Neural progenitor cell (in vitro differentiated cells): ENCODE measurements around the gene DNAJC1. TPM values are rescaled to one million over a fixed set of nuclear protein-coding genes. Genes with fewer than 3 reads are reported as not detected.

Experiments used
- DNase-seq: peaks from one replicate; pipeline ENCODE4 v3.0.0-alpha.2; 2016; ENCODE audit warnings: low spot score
- H2AFZ ChIP-seq: fragments of 200-600 bp; sonication (generic); replicated peaks from 2 replicates; pipeline ENCODE4 v1.6.1; 2016; ENCODE audit warnings: antibody characterized with exemption
- H3F3A ChIP-seq: fragments of 200-600 bp; sonication (generic); 2 replicates; pipeline ENCODE4 v1.6.1; 2016; ENCODE audit warnings: antibody characterized with exemption, low read depth
- H3K27ac ChIP-seq: fragments of 200-600 bp; sonication (generic); 2 replicates; pipeline ENCODE4 v1.5.1; 2016; ENCODE audit warnings: mild to moderate bottlenecking
- H3K27me3 ChIP-seq: fragments of 200-600 bp; sonication (generic); 2 replicates; pipeline ENCODE4 v1.6.1; 2016; ENCODE audit warnings: mild to moderate bottlenecking, moderate library complexity
- H3K36me3 ChIP-seq: fragments of 200-600 bp; sonication (generic); 2 replicates; pipeline ENCODE4 v1.5.1; 2016
- H3K4me1 ChIP-seq: fragments of 200-600 bp; sonication (generic); 2 replicates; pipeline ENCODE4 v1.6.1; 2016; ENCODE audit warnings: mixed run types
- H3K4me2 ChIP-seq: fragments of 200-600 bp; sonication (generic); 2 replicates; pipeline ENCODE4 v1.6.1; 2016
- H3K4me3 ChIP-seq: fragments of 200-600 bp; sonication (generic); 2 replicates; pipeline ENCODE4 v1.5.1; 2016
- H3K79me2 ChIP-seq: fragments of 200-600 bp; sonication (generic); 2 replicates; pipeline ENCODE4 v1.6.1; 2016; ENCODE audit warnings: low read depth
- H3K9ac ChIP-seq: fragments of 200-600 bp; sonication (generic); 2 replicates; pipeline ENCODE4 v1.6.1; 2016
- H3K9me3 ChIP-seq: fragments of 200-600 bp; sonication (generic); 2 replicates; pipeline ENCODE4 v1.5.1; 2016; ENCODE audit warnings: low read depth
- H4K20me1 ChIP-seq: fragments of 200-600 bp; sonication (generic); 2 replicates; pipeline ENCODE4 v1.6.1; 2016; ENCODE audit warnings: low read depth
- H3K27ac Mint-ChIP-seq: 3 replicates; pipeline ENCODE4 v1.8.0; 2021; ENCODE audit warnings: mixed read lengths
- H3K27me3 Mint-ChIP-seq: 2 replicates; pipeline ENCODE4 v1.8.0; 2022; ENCODE audit warnings: low read depth, mild to moderate bottlenecking, inconsistent platforms, moderate library complexity, mixed read lengths; ENCODE audit not compliant: insufficient read depth
- H3K36me3 Mint-ChIP-seq: 3 replicates; pipeline ENCODE4 v1.8.0; 2021; ENCODE audit warnings: mixed read lengths
- H3K4me1 Mint-ChIP-seq: 3 replicates; pipeline ENCODE4 v1.8.0; 2021; ENCODE audit warnings: mixed read lengths
- H3K4me3 Mint-ChIP-seq: 3 replicates; pipeline ENCODE4 v1.8.0; 2021; ENCODE audit warnings: mild to moderate bottlenecking, moderate library complexity, mixed read lengths
- H3K9me3 Mint-ChIP-seq: 3 replicates; pipeline ENCODE4 v1.8.0; 2020; ENCODE audit warnings: mixed read lengths
- EZH2 ChIP-seq: fragments of 200-600 bp; sonication (generic); IDR thresholded peaks from 2 replicates; pipeline ENCODE4 v1.6.1; 2017; ENCODE audit warnings: antibody characterized with exemption, mild to moderate bottlenecking, moderate library complexity
- EZH2phosphoT487 ChIP-seq: fragments of 200-600 bp; sonication (generic); IDR thresholded peaks from 2 replicates; pipeline ENCODE4 v1.6.1; 2017; ENCODE audit warnings: antibody characterized with exemption
- total RNA-seq: library from RNA; depleted of rRNA; stranded (reverse); fragments of >200 nt; gene quantifications from 2 replicates; pipeline ENCODE4 v1.2.3, GENCODE V29; 2015; ENCODE audit warnings: low replicate concordance
- TF ChIP-seq, protein P1 (sequence below): fragments of 200-600 bp; sonication (generic); IDR thresholded peaks from 2 replicates; pipeline ENCODE4 v1.5.1; 2017; ENCODE audit warnings: antibody characterized with exemption, mild to moderate bottlenecking

Gene DNAJC1
- total RNA-seq, 1 donor from 2014 or later: 55.3 TPM

DNA sequence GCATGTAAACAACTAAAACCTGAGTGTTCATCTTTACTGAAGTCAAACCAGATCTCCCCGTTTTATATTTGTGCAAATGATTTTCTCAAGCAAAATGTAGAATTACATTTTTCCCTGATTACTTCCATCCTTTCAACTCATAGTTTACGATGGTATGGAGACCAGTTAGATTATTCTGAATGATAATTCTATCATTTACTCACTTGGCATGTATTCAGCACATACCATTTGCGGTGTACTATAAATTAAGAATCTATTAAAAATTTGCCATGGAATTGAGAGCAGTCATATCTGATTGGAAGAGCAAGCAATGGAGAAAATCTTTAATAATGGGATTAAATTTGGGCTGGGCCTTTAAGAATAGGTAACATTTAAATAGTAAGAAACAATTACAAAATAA, 22.4 kb downstream of the DNAJC1 start:
- peaks cover 43% of the 10 kb centered on the region for H3K79me2 ChIP-seq
- H3K4me2 ChIP-seq: no peak overlapping the region
- no peak overlapping the region for H3K27ac ChIP-seq
- no peak for DNase-seq
- peaks cover 8% of the 10 kb centered on the region for H3K9me3 Mint-ChIP-seq
- H3K9ac ChIP-seq: no peak overlapping the region
- TF ChIP-seq EZH2 (no peak), EZH2phosphoT487 (no peak)
- TF ChIP-seq, protein P1, sequence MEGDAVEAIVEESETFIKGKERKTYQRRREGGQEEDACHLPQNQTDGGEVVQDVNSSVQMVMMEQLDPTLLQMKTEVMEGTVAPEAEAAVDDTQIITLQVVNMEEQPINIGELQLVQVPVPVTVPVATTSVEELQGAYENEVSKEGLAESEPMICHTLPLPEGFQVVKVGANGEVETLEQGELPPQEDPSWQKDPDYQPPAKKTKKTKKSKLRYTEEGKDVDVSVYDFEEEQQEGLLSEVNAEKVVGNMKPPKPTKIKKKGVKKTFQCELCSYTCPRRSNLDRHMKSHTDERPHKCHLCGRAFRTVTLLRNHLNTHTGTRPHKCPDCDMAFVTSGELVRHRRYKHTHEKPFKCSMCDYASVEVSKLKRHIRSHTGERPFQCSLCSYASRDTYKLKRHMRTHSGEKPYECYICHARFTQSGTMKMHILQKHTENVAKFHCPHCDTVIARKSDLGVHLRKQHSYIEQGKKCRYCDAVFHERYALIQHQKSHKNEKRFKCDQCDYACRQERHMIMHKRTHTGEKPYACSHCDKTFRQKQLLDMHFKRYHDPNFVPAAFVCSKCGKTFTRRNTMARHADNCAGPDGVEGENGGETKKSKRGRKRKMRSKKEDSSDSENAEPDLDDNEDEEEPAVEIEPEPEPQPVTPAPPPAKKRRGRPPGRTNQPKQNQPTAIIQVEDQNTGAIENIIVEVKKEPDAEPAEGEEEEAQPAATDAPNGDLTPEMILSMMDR: no peak
- H3K4me3 Mint-ChIP-seq: no peak overlapping the region
- H3K4me3 ChIP-seq: no peak overlapping the region
- H2AFZ ChIP-seq: no peak overlapping the region
- H3K27ac Mint-ChIP-seq: no peak overlapping the region
- H3F3A ChIP-seq: peaks cover 29% of the 10 kb centered on the region
- peaks cover 40% of the 10 kb centered on the region for H3K4me1 ChIP-seq
- no peaks in the 10 kb centered on the region for H3K9me3 ChIP-seq
- H3K4me1 Mint-ChIP-seq: peaks cover 43% of the 10 kb centered on the region
- no peaks in the 10 kb centered on the region for H3K27me3 ChIP-seq
- no peaks in the 10 kb centered on the region for H3K36me3 ChIP-seq
- no peaks in the 10 kb centered on the region for H3K27me3 Mint-ChIP-seq
- H3K36me3 Mint-ChIP-seq: peaks cover 4% of the 10 kb centered on the region
- no peaks in the 10 kb centered on the region for H4K20me1 ChIP-seq

DNA sequence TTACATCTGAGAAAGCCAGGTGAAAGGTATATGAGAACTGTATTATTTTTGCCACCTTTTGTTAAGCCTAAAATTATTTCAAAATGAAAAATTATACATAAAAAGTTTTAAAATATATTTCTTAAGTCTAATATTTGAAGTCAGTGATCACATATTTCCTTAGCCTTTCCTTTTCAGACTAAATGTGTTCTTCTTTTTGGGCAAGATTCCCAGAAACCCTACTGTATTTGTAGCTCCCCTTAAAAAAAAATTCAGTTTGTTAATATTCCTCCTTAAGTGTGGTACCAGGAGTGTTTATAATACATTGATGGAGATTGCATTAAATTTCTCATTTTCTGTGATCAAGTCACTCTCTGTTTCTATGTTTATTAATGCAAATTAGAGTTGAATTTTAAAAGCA, 22.8 kb downstream of the DNAJC1 start:
- H3K36me3 ChIP-seq: no peaks in the 10 kb centered on the region
- peaks cover 33% of the 10 kb centered on the region for H3F3A ChIP-seq
- no peaks in the 10 kb centered on the region for H3K27me3 Mint-ChIP-seq
- peaks cover 44% of the 10 kb centered on the region for H3K4me1 ChIP-seq
- H3K4me3 Mint-ChIP-seq: no peak overlapping the region
- H3K9me3 Mint-ChIP-seq: peaks cover 6% of the 10 kb centered on the region
- no peak overlapping the region for H3K27ac ChIP-seq
- H3K36me3 Mint-ChIP-seq: peaks cover 4% of the 10 kb centered on the region
- H3K27me3 ChIP-seq: no peaks in the 10 kb centered on the region
- no peak overlapping the region for H3K4me3 ChIP-seq
- peaks cover 48% of the 10 kb centered on the region for H3K79me2 ChIP-seq
- no peak for DNase-seq
- H3K27ac Mint-ChIP-seq: no peak overlapping the region
- peaks cover 47% of the 10 kb centered on the region for H3K4me1 Mint-ChIP-seq
- no peak for TF ChIP-seq EZH2phosphoT487
- TF ChIP-seq EZH2: no peak
- TF ChIP-seq, protein P1: no peak
- no peaks in the 10 kb centered on the region for H4K20me1 ChIP-seq
- H3K4me2 ChIP-seq: no peak overlapping the region
- H3K9ac ChIP-seq: no peak overlapping the region
- no peaks in the 10 kb centered on the region for H3K9me3 ChIP-seq
- no peak overlapping the region for H2AFZ ChIP-seq

DNA sequence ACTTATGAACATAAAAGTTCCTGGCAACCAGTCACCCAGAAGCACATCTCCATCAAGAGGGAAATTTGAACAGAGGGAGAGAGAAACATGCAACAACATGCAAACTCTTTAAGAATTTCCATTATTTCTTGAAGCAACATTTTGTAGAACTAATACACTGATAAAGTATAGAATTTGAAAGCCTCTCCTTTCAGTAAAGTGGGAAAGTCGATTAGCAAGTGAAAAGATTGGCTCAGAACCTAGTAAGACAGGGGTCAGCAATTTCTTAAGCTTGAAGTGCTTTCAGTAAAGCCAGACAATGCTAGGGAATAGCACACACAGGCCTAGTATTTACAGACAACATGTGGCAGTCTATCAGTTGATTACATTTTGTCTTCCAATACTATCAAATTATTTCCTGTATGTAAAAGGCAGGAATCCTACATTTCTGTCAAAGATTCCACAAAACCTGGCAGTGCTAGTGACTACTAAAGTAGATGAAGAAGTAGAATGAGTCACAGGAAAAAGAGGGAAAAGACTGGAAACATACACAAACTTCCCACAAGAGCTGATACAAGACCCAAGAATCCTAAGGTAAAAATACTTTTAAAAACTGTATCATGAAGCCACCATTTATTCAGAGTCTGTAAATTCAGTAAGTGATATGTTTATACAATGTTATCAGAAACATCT, 25.2 kb downstream of the DNAJC1 start:
- Histone ChIP-seq H3K4me3 (peak overlapping the region; percentile 7), H3K9me3 (no peaks in the 10 kb centered on the region), H3K4me1 (peaks cover 59% of the 10 kb centered on the region), H3K27me3 (no peaks in the 10 kb centered on the region), H2AFZ (no peak overlapping the region), H3K9ac (no peak overlapping the region), H3F3A (peaks cover 45% of the 10 kb centered on the region), H3K27ac (peak overlapping the region; percentile 92), H3K4me2 (peak overlapping the region; percentile 82), H4K20me1 (no peaks in the 10 kb centered on the region), H3K79me2 (peaks cover 69% of the 10 kb centered on the region), H3K36me3 (no peaks in the 10 kb centered on the region)
- peaks cover 2% of the 10 kb centered on the region for H3K36me3 Mint-ChIP-seq
- TF ChIP-seq EZH2 (peak; percentile 29), EZH2phosphoT487 (no peak)
- no peaks in the 10 kb centered on the region for H3K27me3 Mint-ChIP-seq
- H3K27ac Mint-ChIP-seq: peak overlapping the region; percentile 87
- DNase-seq: peak; percentile 45
- no peak overlapping the region for H3K4me3 Mint-ChIP-seq
- H3K9me3 Mint-ChIP-seq: no peaks in the 10 kb centered on the region
- H3K4me1 Mint-ChIP-seq: peaks cover 55% of the 10 kb centered on the region

DNA sequence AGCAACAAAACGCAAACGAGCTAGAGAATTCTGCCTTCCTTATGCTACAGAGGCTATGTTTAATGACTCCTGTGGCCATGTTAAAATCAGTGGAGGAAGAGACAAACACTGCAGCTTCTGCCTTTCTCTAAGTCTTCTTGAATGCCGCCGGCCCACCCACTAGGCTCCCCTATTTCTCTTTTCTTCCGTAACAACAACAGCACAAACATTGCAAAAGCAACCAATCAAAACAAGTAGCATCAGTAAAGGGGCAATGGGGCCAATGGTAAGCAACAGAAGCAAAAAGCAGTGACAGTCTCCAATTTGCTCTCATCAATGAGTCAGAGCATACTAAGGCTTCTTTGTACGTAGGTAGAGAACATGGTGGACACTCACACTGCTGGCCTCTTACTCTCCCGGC, 26.8 kb downstream of the DNAJC1 start:
- peaks cover 48% of the 10 kb centered on the region for H3F3A ChIP-seq
- H3K9me3 ChIP-seq: no peaks in the 10 kb centered on the region
- H2AFZ ChIP-seq: peak overlapping the region; percentile 33
- Mint-ChIP-seq H3K27ac (peak overlapping the region; percentile 97), H3K4me3 (peak overlapping the region; percentile 79), H3K36me3 (no peaks in the 10 kb centered on the region), H3K27me3 (no peaks in the 10 kb centered on the region), H3K4me1 (peaks cover 52% of the 10 kb centered on the region), H3K9me3 (no peaks in the 10 kb centered on the region)
- H3K36me3 ChIP-seq: no peaks in the 10 kb centered on the region
- peak overlapping the region; percentile 92 for H3K27ac ChIP-seq
- peaks cover 55% of the 10 kb centered on the region for H3K4me1 ChIP-seq
- H3K27me3 ChIP-seq: no peaks in the 10 kb centered on the region
- peak overlapping the region; percentile 40 for H3K4me3 ChIP-seq
- H3K9ac ChIP-seq: no peak overlapping the region
- peak overlapping the region; percentile 82 for H3K4me2 ChIP-seq
- peak; percentile 82 for DNase-seq
- peaks cover 73% of the 10 kb centered on the region for H3K79me2 ChIP-seq
- no peaks in the 10 kb centered on the region for H4K20me1 ChIP-seq
- TF ChIP-seq EZH2: no peak
- no peak for TF ChIP-seq EZH2phosphoT487
- TF ChIP-seq, protein P1: no peak
